Cardiac septum (tissue), 1 donor: ENCODE results near the gene SSH3. TPM values are rescaled to one million over a fixed set of nuclear protein-coding genes. Genes with fewer than 3 reads are reported as not detected.

ENCODE experiments used
- DNase-seq: peaks from one replicate; pipeline ENCODE4 v3.0.0-alpha.2; 2020; ENCODE audit warnings: low spot score
- intact Hi-C: fragments of 100-400 bp; cut with DNase I; formaldehyde crosslinking; loops from one replicate; pipeline ENCODE4 v1.14.0; 2022
- long read RNA-seq: library from polyadenylated mRNA; unstranded; transcript quantifications from one replicate; pipeline ENCODE4 v2.0.0, GENCODE V29; 2021
- total RNA-seq: library from RNA; stranded (reverse); fragmentation: NEBNext Ultra II Directional; extraction: Animal tissue kit (Norgen Biotek cat#: 25700); gene quantifications from one replicate; pipeline ENCODE4 v1.2.1, GENCODE V29; 2021
- donor health status: DM: no; HTN: no; CAD: no.

SSH3 gene
- total RNA-seq, result 22.3 TPM
- long read RNA-seq, partial matches to known transcripts, result 2 of 12 reads
- long read RNA-seq, other reads (novel, unspliced or antisense), result 8 of 12 reads

DNA sequence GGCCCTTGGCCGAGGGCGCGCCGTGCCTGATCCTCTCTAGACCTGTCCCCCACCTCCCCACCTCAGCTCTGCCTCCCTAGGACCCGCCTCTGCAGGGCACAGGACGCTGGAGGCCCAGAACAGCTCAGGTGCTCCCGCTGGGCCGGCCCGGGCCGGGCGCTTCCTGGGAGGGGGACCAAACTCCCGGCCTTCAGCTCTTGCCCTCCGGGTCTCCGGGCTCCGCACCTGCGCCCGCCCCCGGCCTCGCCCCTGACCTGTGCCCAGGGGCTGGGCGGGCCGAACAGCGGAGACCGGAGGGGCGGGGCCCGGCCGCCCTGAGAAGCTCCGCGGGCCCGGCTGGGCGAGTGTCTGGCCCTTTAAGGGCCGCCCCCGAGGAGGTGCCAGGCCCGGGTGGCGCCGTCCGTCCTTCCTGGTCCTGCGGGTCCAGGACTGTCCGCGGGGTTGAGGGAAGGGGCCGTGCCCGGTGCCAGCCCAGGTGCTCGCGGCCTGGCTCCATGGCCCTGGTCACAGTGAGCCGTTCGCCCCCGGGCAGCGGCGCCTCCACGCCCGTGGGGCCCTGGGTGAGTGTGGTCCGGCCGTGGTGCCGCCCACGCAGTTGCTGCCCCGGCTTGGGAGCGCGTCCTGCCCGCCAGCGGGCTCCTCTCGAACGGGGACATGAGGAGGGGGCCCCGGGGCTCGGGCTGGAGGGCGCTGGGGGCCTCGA is at the start of gene SSH3:
TSS of gene SSH3 (plus strand) at position 399 of the 703 bp plus-strand sequence. CDS start at position 495, 96 bp downstream.
- DNase-seq, result peak; percentile 94
- intact Hi-C loops, result loop anchor here (2.0 to 5.0 kb wide), 2 partner anchors 14 to 36 kb away; partner anchors contain the start of gene GRK2

GRCh38 chr11:67253872-67254624 is 49.3 kb upstream of the SSH3 start:
- intact Hi-C loops, result no loop called here
- no peak for DNase-seq

- no peak for DNase-seq
- intact Hi-C loops, result no loop called here
These were observed 48.5 kb upstream of the SSH3 start for GRCh38 chr11:67254798-67255197.

GRCh38 chr11:67255353-67255752 is 48.0 kb upstream of the SSH3 start:
- intact Hi-C loops, result no loop called here
- DNase-seq, result no peak

- intact Hi-C loops, result no loop called here
- no peak for DNase-seq
These were observed 47.5 kb upstream of the SSH3 start for GRCh38 chr11:67255864-67256263.

- no peak for DNase-seq
- intact Hi-C loops, result no loop called here
These were observed 46.7 kb upstream of the SSH3 start for GRCh38 chr11:67256477-67257135.

GRCh38 chr11:67260406-67260805 is 42.9 kb upstream of the SSH3 start:
- intact Hi-C loops, result loop anchor here (5.0 kb wide), 1 partner anchor 122 kb away; no protein-coding TSS in a partner anchor
- DNase-seq, result peak; percentile 51

DNA sequence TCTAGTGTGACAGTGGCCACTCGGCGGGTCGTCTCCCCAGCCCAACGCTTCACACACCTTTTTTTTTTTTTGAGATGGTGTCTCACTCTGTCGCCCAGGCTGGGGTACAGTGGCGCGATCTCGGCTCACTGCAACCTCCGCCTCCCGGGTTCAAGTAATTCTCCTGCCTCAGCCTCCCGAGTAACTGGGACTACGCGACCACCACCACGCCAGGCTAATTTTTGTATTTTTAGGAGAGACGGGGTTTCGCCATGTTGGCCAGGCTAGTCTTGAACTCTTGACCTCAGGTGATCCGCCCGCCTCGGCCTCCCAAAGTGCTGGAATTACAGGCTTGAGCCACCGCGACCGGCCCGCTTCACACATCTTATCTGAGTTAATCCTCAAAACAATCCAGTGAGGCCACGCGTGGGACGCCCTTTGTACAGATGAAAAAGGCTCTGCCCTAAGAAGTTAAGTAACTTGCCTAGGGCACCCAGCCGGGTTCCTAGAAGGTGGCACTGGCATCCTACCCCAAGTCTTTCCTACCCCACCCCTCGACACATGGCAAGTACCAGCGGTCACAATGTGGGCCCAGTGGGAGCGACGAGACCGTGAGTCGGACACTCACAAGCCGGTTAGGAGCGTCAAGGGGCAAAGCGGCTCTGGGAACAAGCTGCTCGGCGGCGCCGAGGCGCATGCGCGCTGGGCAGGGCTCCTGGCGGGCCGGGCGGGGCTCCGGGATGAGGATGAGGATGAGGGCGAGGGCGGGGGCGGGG is 42.3 kb upstream of the SSH3 start:
- peak; percentile 82 for DNase-seq
- intact Hi-C loops, result loop anchor here (5.0 kb wide), 1 partner anchor 121 kb away; no protein-coding TSS in a partner anchor

DNA sequence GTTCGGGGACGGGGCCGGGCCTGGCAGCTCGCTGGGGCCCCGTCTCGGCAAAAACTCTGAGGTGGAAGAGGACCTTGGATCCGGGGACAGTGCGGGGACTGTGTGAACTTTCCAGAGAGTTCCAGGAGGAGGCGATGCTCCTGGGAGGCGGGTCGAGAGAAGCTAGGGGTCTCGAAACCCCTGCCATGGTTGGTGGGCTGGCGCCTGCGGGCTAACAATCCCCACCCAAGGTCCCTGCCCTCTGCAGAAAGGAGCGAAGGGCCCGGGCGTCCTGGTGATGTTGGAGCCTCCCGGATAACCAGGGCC is 41.7 kb upstream of the SSH3 start:
- intact Hi-C loops, result loop anchor here (5.0 kb wide), 1 partner anchor 121 kb away; no protein-coding TSS in a partner anchor
- no peak for DNase-seq

GRCh38 chr11:67261946-67262681 is 41.2 kb upstream of the SSH3 start:
- intact Hi-C loops, result loop anchor here (1.0 to 5.0 kb wide), 2 partner anchors 55 to 120 kb away; no protein-coding TSS in a partner anchor
- DNase-seq, result peak; percentile 69

- peak; percentile 92 for DNase-seq
- intact Hi-C loops, result loop anchor here (1.0 to 5.0 kb wide), 2 partner anchors 54 to 119 kb away; no protein-coding TSS in a partner anchor
These were observed 40.3 kb upstream of the SSH3 start for GRCh38 chr11:67262731-67263675.

DNA sequence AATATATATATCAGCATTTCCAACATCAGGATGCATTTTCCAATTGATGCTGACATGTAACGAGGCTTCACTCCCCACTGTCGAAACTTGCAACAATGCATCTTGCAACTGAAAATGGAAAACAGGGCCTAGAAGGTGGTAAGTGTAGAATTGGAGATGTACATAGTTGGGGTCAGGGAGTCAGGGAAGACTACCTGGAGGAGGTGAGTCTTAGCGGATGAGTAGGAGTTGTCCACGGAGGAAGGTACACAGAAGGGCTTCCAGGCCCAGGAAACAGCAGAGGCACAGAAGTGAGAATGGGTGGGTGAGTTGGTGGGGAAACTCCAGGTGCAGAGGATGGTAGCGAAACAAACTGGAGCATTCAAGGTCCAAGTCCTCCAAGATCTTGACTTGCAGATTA is 39.1 kb upstream of the SSH3 start:
- peak; percentile 10 for DNase-seq
- intact Hi-C loops, result loop anchor here (5.0 kb wide), 1 partner anchor 118 kb away; no protein-coding TSS in a partner anchor

GRCh38 chr11:67264877-67265632 is 38.3 kb upstream of the SSH3 start:
- intact Hi-C loops, result loop anchor here (5.0 kb wide), 2 partner anchors 37 to 117 kb away; partner anchors contain the start of gene SSH3
- DNase-seq, result peak; percentile 47

GRCh38 chr11:67265633-67266448 is 37.5 kb upstream of the SSH3 start:
- intact Hi-C loops, result loop anchor here (1.0 to 5.0 kb wide), 3 partner anchors 23 to 51 kb away; partner anchors contain the start of genes ANKRD13D and SSH3
- DNase-seq, result peak; percentile 93

DNA sequence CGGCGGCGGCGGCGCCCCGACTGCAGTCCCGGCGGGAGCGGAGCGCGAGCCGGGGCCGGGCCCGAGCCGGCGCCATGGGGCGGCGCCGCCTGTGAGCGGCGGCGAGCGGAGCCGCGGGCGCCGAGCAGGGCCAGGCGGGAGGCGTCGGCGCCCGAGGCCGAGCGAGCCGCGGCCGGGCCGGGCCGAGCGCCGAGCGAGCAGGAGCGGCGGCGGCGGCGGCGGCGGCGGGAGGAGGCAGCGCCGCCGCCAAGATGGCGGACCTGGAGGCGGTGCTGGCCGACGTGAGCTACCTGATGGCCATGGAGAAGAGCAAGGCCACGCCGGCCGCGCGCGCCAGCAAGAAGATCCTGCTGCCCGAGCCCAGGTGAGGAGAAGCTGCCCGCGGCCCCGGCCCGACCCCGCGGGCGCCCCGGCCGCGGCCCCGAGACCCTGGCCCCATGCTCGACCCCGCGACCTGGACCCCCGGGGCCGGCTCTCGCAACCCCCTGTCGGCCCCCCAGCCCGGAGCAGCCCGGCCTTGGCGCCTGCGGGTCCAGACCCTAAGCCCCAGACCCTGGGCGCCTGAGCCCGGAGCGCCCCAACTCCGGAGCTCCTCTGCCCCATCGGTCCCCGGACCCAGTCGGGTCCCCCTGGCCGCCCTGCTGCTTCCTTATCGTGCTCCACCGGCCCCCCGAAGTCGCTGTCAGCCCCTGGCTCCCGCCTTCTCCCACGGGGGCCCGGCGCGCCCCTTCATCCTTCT is 36.7 kb upstream of the SSH3 start, which contains the start of gene GRK2:
TSS of gene GRK2 (plus strand) at position 25 of the 739 bp plus-strand sequence. CDS start at position 252, 227 bp downstream.
- peak; percentile 80 for DNase-seq
- intact Hi-C loops, result loop anchor here (1.0 to 5.0 kb wide), 3 partner anchors 22 to 51 kb away; partner anchors contain the start of genes ANKRD13D and SSH3
